Astrocyte of the cerebellum (primary cell): ENCODE data around the gene RASGRP4.
A peak's percentile ranks its signal among the peaks of the same experiment; 100 is the strongest.

Experiments used
- DNase-seq: peaks from one replicate; pipeline ENCODE4 v3.0.0-alpha.2; 2011; ENCODE audit warnings: low read depth
- H3K4me3 ChIP-seq: 2 replicates; pipeline ENCODE4 v1.5.1; 2011; ENCODE audit warnings: mild to moderate bottlenecking, low read depth, low read length, moderate library complexity
- in situ Hi-C: cut with HindIII; loops from 2 replicates; pipeline ENCODE4 v1.10.0; 2017; ENCODE audit warnings: low sequenced_read_pairs
- TF ChIP-seq, protein P1 (sequence below): IDR thresholded peaks from 2 replicates; pipeline ENCODE4 v1.5.1; 2012; ENCODE audit warnings: low read length, low read depth, moderate library complexity, mild to moderate bottlenecking; ENCODE audit errors: missing control alignments

Gene RASGRP4

DNA sequence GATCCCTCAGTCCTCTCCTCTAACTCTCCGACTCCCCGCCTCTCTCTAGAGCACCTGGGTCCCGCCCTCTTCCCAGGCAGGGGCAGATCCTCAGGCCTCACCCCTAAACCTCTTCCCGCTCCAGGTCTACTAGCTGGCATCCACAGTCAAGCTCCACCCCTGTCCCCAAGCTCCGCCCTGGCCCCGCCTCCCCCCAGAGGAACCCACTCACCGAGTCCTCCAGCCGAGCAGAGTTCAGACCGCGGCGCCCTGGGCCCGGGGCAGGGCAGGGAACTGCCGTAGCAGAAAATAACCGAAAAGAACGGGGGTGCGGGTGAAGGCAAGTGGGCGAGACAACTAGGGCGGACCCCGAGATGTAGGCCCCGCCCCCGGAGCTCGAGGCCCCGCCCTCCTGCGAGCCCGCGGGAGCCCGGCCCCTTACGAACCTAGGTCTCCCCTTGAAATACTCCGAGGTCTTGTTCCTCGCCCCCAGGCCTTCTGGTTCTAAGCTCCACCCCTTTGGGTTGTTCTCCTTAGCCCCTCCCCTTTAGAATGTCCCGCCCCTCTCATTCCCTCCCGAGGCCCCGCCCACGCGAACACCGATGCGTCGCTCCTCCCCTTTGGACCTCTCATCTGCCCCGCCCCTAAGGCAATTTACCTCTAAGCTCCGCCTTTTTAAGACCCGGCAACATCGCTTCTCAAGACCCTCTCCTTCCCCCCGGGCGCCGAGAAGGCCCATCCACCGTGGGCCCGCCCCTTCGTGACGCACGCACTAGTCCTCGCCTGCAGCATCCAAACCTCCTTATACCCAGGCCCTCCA, 38.3 kb downstream of the RASGRP4 start, which contains the start of gene GGN:
Gene GGN, minus strand, starts transcription at position 485 of the 799 bp plus-strand sequence. CDS start 773 bp downstream, outside the sequence.
- TF ChIP-seq, protein P1, sequence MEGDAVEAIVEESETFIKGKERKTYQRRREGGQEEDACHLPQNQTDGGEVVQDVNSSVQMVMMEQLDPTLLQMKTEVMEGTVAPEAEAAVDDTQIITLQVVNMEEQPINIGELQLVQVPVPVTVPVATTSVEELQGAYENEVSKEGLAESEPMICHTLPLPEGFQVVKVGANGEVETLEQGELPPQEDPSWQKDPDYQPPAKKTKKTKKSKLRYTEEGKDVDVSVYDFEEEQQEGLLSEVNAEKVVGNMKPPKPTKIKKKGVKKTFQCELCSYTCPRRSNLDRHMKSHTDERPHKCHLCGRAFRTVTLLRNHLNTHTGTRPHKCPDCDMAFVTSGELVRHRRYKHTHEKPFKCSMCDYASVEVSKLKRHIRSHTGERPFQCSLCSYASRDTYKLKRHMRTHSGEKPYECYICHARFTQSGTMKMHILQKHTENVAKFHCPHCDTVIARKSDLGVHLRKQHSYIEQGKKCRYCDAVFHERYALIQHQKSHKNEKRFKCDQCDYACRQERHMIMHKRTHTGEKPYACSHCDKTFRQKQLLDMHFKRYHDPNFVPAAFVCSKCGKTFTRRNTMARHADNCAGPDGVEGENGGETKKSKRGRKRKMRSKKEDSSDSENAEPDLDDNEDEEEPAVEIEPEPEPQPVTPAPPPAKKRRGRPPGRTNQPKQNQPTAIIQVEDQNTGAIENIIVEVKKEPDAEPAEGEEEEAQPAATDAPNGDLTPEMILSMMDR = no peak
- peak; percentile 80 for DNase-seq
- peak within 1 kb of the TSS; percentile 81 for H3K4me3 ChIP-seq
- in situ Hi-C loops = no loop called here

- DNase-seq = no peak
- peak overlapping the region; percentile 81 for H3K4me3 ChIP-seq
- in situ Hi-C loops = no loop called here
- TF ChIP-seq, protein P1 = no peak
Observed at GRCh38 chr19:38386971-38387549, 39.0 kb downstream of the RASGRP4 start.

DNA sequence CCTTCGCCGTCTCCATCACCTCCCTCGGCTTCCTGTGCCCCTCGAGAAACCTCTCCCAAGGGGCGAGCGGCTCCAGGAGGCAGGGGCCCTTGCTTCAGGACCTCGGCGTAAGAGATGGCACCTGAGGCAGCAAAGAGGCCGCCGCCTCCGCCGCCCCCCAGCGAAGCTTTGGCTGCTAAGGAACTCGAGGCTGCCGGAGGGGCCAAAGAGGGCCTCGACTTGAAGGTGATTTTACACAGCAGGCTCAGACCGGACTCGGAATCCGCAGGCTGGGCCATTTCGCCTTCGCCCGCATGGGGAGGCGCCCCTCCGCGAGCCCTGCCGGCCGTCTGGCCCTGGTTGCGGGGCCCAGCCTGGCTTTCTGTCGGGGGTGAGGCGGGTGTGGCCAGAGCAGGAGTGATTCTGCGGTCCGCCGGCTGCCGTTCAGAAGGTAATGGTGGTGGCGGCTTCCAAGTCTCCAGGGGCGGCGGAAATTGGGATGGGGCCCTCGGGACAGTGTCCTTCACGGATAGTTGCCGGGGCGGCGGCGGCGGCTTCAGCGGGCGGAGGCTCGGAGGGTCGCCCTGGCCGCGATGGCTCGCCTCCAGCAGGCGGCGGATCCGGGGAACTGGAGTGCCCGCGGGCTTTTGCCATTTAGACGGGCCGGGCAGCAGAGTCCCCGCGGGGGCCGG, 39.6 kb downstream of the RASGRP4 start:
- TF ChIP-seq, protein P1 = no peak
- in situ Hi-C loops = no loop called here
- no peak for DNase-seq
- no peak overlapping the region for H3K4me3 ChIP-seq

DNA sequence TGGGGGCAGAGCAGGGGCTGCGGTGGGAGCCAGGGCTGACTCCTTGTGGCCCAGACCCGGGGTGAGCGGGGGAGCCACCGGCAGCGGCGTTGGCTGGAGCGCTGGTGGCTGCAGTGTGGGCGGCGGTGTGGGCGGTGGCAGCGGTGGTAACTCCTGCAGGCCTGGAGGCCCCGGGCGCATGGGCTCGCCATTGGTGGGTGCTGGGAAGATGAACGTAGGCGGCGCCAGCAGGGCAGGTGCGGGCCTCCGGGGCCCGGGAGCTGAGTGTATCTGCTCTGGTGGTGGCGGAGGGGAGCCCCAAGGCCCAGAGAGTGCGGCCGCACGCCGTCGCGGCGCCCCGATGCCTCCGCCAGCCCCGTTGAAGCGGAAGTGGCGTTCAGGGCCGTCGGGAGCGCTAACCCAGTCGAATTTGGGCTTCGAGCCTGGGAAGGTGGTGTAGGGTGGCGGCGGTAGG, 40.2 kb downstream of the RASGRP4 start:
- in situ Hi-C loops = no loop called here
- TF ChIP-seq, protein P1 = no peak
- no peak overlapping the region for H3K4me3 ChIP-seq
- no peak for DNase-seq

- in situ Hi-C loops = no loop called here
- TF ChIP-seq, protein P1 = no peak
- no peak overlapping the region for H3K4me3 ChIP-seq
- DNase-seq = no peak
Observed at GRCh38 chr19:38385057-38385803, 40.8 kb downstream of the RASGRP4 start.
